H1 (cell line): Measurements from ENCODE around the gene RSPH9. TPM values are rescaled to one million over a fixed set of nuclear protein-coding genes. Genes with fewer than 3 reads are reported as not detected.

ENCODE experiments used
- CTBP2 ChIP-seq: IDR thresholded peaks from 2 replicates; pipeline ENCODE4 v1.7.0; 2011; ENCODE audit warnings: borderline replicate concordance, mild to moderate bottlenecking, moderate library complexity, mixed read lengths, low read length; ENCODE audit not compliant: insufficient read depth, insufficient read length
- CTCF ChIP-seq, 3 experiments: IDR thresholded peaks; 1 replicate in 2 of 3; 2 replicates in 1 of 3; pipeline versions ENCODE4 v1.5.1 to v1.6.1; 2011; ENCODE audit warnings: low read length in 3 of 3, mild to moderate bottlenecking in 3 of 3, inconsistent platforms in 2 of 3, low read depth in 1 of 3, moderate library complexity in 1 of 3; ENCODE audit not compliant: insufficient read depth in 1 of 3; ENCODE audit errors: control extremely low read depth in 1 of 3
- RFX5 ChIP-seq: IDR thresholded peaks from 2 replicates; pipeline ENCODE4 v1.6.1; 2011; ENCODE audit warnings: low read depth, low read length, improper control_type of control experiment, borderline replicate concordance
- SAP30 ChIP-seq: fragments of 300-600 bp; sonication (generic); IDR thresholded peaks from 2 replicates; pipeline ENCODE4 v1.7.1; 2012; ENCODE audit warnings: low read length, moderate library complexity, mild to moderate bottlenecking, inconsistent platforms; ENCODE audit not compliant: insufficient read depth, insufficient replicate concordance
- SIN3A ChIP-seq, 2 experiments: IDR thresholded peaks in 1 of 2; conservative IDR thresholded peaks in 1 of 2; 2 replicates each; pipeline ENCODE4 v1.6.1; 2011 to 2012; ENCODE audit warnings: low read length in 2 of 2, improper control_type of control experiment in 1 of 2, low read depth in 1 of 2, mild to moderate bottlenecking in 1 of 2
- TBP ChIP-seq: IDR thresholded peaks from 2 replicates; pipeline ENCODE4 v1.6.1; 2011; ENCODE audit warnings: low read depth, low read length, improper control_type of control experiment
- polyA plus RNA-seq, 7 experiments: library from polyadenylated mRNA; depleted of rRNA in 3 of 7; stranded (reverse) in 5 of 7; unstranded in 2 of 7; fragments of >200 nt in 5 of 7; fragments of 200-250 nt in 2 of 7; gene quantifications; 1 replicate in 5 of 7; 2 replicates in 1 of 7; 4 replicates in 1 of 7; pipeline versions ENCODE4 v1.2.1 to v1.2.3, GENCODE V29; 2011 to 2013; ENCODE audit warnings: missing spikeins in 2 of 7, mixed read lengths in 2 of 7
- total RNA-seq: library from RNA; stranded (reverse); fragmentation: NEBNext Ultra II Directional; extraction: Animal tissue kit (Norgen Biotek cat#: 25700); gene quantifications from 2 replicates; pipeline ENCODE4 v1.2.1, GENCODE V29; 2021

The RSPH9 gene
- total and polyA plus RNA-seq, 2 of the 8 experiments (the other 6 are each of a cell fraction or from before 2014, with no cell fraction given) = 0.15 to 0.23 TPM

GRCh38 chr6:43668151-43669028 lies 23.6 kb downstream of the RSPH9 start (continued):
- TF ChIP-seq SIN3A (conservative IDR thresholded peaks at IDR 0.05 in 1 of 2, IDR thresholded peaks at IDR 0.05 in 1 of 2; ENCODE audit: low read depth in 1 of 2, low read length in 2 of 2) (peak; percentile 77 to 94; a peak in 3 of 4 replicates), CTCF (IDR thresholded peaks at IDR 0.05; ENCODE audit: control extremely low read depth in 1 of 3, insufficient read depth in 1 of 3, low read depth in 1 of 3, low read length in 3 of 3) (peak in 2 of 3 experiments; percentile 62 to 66; a peak in 3 of 4 replicates), SAP30 (peak; percentile 88), CTBP2 (peak; percentile 78), TBP (peak; percentile 18; the same call in 1 of the 2 replicates), RFX5 (no peak)
- TF ChIP-seq, all 59 proteins: peak for 10
